Colonic mucosa (tissue), 4 donors: ENCODE data around the gene YAP1. TPM values are rescaled to one million over a fixed set of nuclear protein-coding genes. Genes with fewer than 3 reads are reported as not detected.

Source experiments
- DNase-seq: peaks from one replicate; pipeline ENCODE4 v3.0.0-alpha.2; 2020
- H3K27ac ChIP-seq: fragments of 200-600 bp; one replicate; pipeline ENCODE4 v1.8.0; 2021
- H3K27me3 ChIP-seq: fragments of 200-600 bp; one replicate; pipeline ENCODE4 v1.8.0; 2021
- H3K36me3 ChIP-seq: fragments of 200-600 bp; one replicate; pipeline ENCODE4 v1.8.0; 2021
- H3K4me1 ChIP-seq: fragments of 200-600 bp; one replicate; pipeline ENCODE4 v1.8.0; 2021; ENCODE audit warnings: mild to moderate bottlenecking
- H3K4me3 ChIP-seq: fragments of 200-600 bp; one replicate; pipeline ENCODE4 v1.8.0; 2021
- H3K9ac ChIP-seq, 2 donors: one replicate each; pipeline ENCODE4 v1.7.0; 2013; ENCODE audit warnings: control low read depth in 2 of 2, low read depth in 2 of 2, low read length in 2 of 2
- H3K9me3 ChIP-seq: fragments of 200-600 bp; one replicate; pipeline ENCODE4 v1.8.0; 2021
- CTCF ChIP-seq: fragments of 200-600 bp; IDR thresholded peaks from one replicate; pipeline ENCODE4 v1.8.0; 2022; ENCODE audit warnings: antibody characterized with exemption, mild to moderate bottlenecking
- intact Hi-C: fragments of 100-400 bp; cut with DNase I; formaldehyde crosslinking; loops from one replicate; pipeline ENCODE4 v1.14.1; 2022
- total RNA-seq, 2 donors: library from RNA; stranded (reverse); fragmentation: NEBNext Ultra II Directional in 1 of 2; extraction: Animal tissue kit (Norgen Biotek cat#: 25700) in 1 of 2; gene quantifications; one replicate each; pipeline ENCODE4 v1.2.1, GENCODE V29; 2021
- donor health status: healthy.
- donor health status: DM: no; HTN: no; CAD: no.
- donor health status: DM: no; HTN: no; CAD: no.

YAP1 gene
- total RNA-seq, 2 donors from 2014 or later = 43.9 to 71.7 TPM

GRCh38 chr11:102274628-102275027 is 164.4 kb downstream of the YAP1 start:
- no peaks in the 10 kb centered on the region for H3K9me3 ChIP-seq
- intact Hi-C loops = no loop called here
- no peaks in the 10 kb centered on the region for H3K27me3 ChIP-seq
- no peaks in the 10 kb centered on the region for H3K36me3 ChIP-seq
- no peak for DNase-seq
- no peak overlapping the region for H3K4me3 ChIP-seq
- no peak overlapping the region for H3K9ac ChIP-seq
- TF ChIP-seq CTCF = no peak
- no peaks in the 10 kb centered on the region for H3K4me1 ChIP-seq
- H3K27ac ChIP-seq = no peak overlapping the region

- Histone ChIP-seq H3K9me3 (no peaks in the 10 kb centered on the region), H3K27me3 (no peaks in the 10 kb centered on the region), H3K9ac (no peak overlapping the region), H3K4me3 (no peak overlapping the region), H3K4me1 (no peaks in the 10 kb centered on the region), H3K36me3 (no peaks in the 10 kb centered on the region), H3K27ac (no peak overlapping the region)
- intact Hi-C loops = no loop called here
- no peak for TF ChIP-seq CTCF
- DNase-seq = no peak
These were observed 166.1 kb downstream of the YAP1 start for GRCh38 chr11:102276362-102276761.

- no peak overlapping the region for H3K4me3 ChIP-seq
- TF ChIP-seq CTCF = no peak
- no peak overlapping the region for H3K27ac ChIP-seq
- no peaks in the 10 kb centered on the region for H3K36me3 ChIP-seq
- intact Hi-C loops = no loop called here
- H3K9ac ChIP-seq = no peak overlapping the region
- H3K4me1 ChIP-seq = no peaks in the 10 kb centered on the region
- no peaks in the 10 kb centered on the region for H3K9me3 ChIP-seq
- DNase-seq = no peak
- no peaks in the 10 kb centered on the region for H3K27me3 ChIP-seq
These were observed 166.5 kb downstream of the YAP1 start for GRCh38 chr11:102276783-102277182.

- intact Hi-C loops = no loop called here
- H3K9me3 ChIP-seq = no peaks in the 10 kb centered on the region
- H3K27me3 ChIP-seq = no peaks in the 10 kb centered on the region
- no peaks in the 10 kb centered on the region for H3K4me1 ChIP-seq
- peak overlapping the region; percentile 69 for H3K27ac ChIP-seq
- H3K36me3 ChIP-seq = no peaks in the 10 kb centered on the region
- peak; percentile 72 for DNase-seq
- H3K4me3 ChIP-seq = no peak overlapping the region
- no peak overlapping the region for H3K9ac ChIP-seq
- TF ChIP-seq CTCF = no peak
These were observed 169.5 kb downstream of the YAP1 start for GRCh38 chr11:102279641-102280170.

- TF ChIP-seq CTCF = no peak
- Histone ChIP-seq H3K9me3 (no peaks in the 10 kb centered on the region), H3K36me3 (no peaks in the 10 kb centered on the region), H3K27ac (peak overlapping the region; percentile 69), H3K27me3 (no peaks in the 10 kb centered on the region), H3K4me3 (no peak overlapping the region), H3K9ac (peak overlapping the region in 1 of 2 donors; percentile 53), H3K4me1 (no peaks in the 10 kb centered on the region)
- DNase-seq = peak; percentile 49
- intact Hi-C loops = no loop called here
These were observed 170.1 kb downstream of the YAP1 start for GRCh38 chr11:102280245-102280833.

Other genes starting within 250 kb of the YAP1 start
- gene CEP126, start 195.4 kb upstream of the YAP1 start, total RNA-seq = 1 to 10 TPM; 2.6 to 3.6 TPM
- gene ANGPTL5, start 193.9 kb upstream of the YAP1 start, total RNA-seq = not detected
- under 1 TPM in 1 of 2 donors, not detected in 1; 0.45 TPM for gene CFAP300, start 63.0 kb upstream of the YAP1 start, total RNA-seq
- 10 to 100 TPM; 14.8 to 66.3 TPM for gene BIRC3, start 207.0 kb downstream of the YAP1 start, total RNA-seq
- 10 to 100 TPM; 34.1 to 59.5 TPM for gene BIRC2, start 236.8 kb downstream of the YAP1 start, total RNA-seq